HEK293 (cell line): ENCODE data around the gene FDXACB1.

Source experiments
- KLF16 ChIP-seq: fragments of 450-650 bp; formaldehyde crosslinking; IDR thresholded peaks from 2 replicates; pipeline ENCODE4 v1.5.1; 2017; ENCODE audit warnings: missing biosample characterization, missing genetic modification characterization
- ZNF274 ChIP-seq, 2 experiments: fragments of 200-500 bp in 1 of 2; fragments of 450-650 bp in 1 of 2; sonication (Bioruptor generic) in 1 of 2; formaldehyde crosslinking in 1 of 2; IDR thresholded peaks; 2 replicates each; pipeline versions ENCODE4 v1.5.1 to v1.6.1; 2014 to 2016; ENCODE audit warnings: borderline replicate concordance in 1 of 2, inconsistent platforms in 1 of 2, low read length in 1 of 2, missing biosample characterization in 1 of 2, missing genetic modification characterization in 1 of 2
- ZNF416 ChIP-seq: fragments of 450-650 bp; formaldehyde crosslinking; IDR thresholded peaks from 2 replicates; pipeline ENCODE4 v1.5.1; 2016; ENCODE audit warnings: missing biosample characterization, missing genetic modification characterization
- ZNF423 ChIP-seq: fragments of 450-650 bp; formaldehyde crosslinking; IDR thresholded peaks from 2 replicates; pipeline ENCODE4 v1.5.1; 2016; ENCODE audit warnings: missing biosample characterization, missing genetic modification characterization
- ZNF549 ChIP-seq: fragments of 450-650 bp; IDR thresholded peaks from 2 replicates; pipeline ENCODE4 v1.5.1; 2018; ENCODE audit warnings: missing biosample characterization, missing genetic modification characterization, mild to moderate bottlenecking, inconsistent platforms, moderate library complexity
- ZNF558 ChIP-seq: fragments of 450-650 bp; formaldehyde crosslinking; IDR thresholded peaks from 2 replicates; pipeline ENCODE4 v1.5.1; 2016; ENCODE audit warnings: missing biosample characterization, missing genetic modification characterization
- ZNF600 ChIP-seq: fragments of 450-650 bp; formaldehyde crosslinking; IDR thresholded peaks from 2 replicates; pipeline ENCODE4 v1.5.1; 2016; ENCODE audit warnings: missing biosample characterization, missing genetic modification characterization
- ZNF677 ChIP-seq: fragments of 450-650 bp; IDR thresholded peaks from 2 replicates; pipeline ENCODE4 v1.5.0; 2018; ENCODE audit warnings: missing biosample characterization, mild to moderate bottlenecking, missing genetic modification characterization, moderate library complexity
- ZNF777 ChIP-seq: fragments of 450-650 bp; formaldehyde crosslinking; IDR thresholded peaks from 2 replicates; pipeline ENCODE4 v1.5.1; 2017; ENCODE audit warnings: missing biosample characterization, missing genetic modification characterization, borderline replicate concordance
- TF ChIP-seq, protein P1 (sequence below): fragments of 450-650 bp; formaldehyde crosslinking; IDR thresholded peaks from 2 replicates; pipeline ENCODE4 v1.5.1; 2016; ENCODE audit warnings: missing biosample characterization, missing genetic modification characterization
- TF ChIP-seq, protein P2 (sequence below): fragments of 450-650 bp; formaldehyde crosslinking; IDR thresholded peaks from 2 replicates; pipeline ENCODE4 v1.5.1; 2016; ENCODE audit warnings: missing biosample characterization, missing genetic modification characterization
- TF ChIP-seq, protein P3 (sequence below): sonication (generic); formaldehyde crosslinking; IDR thresholded peaks from 2 replicates; pipeline ENCODE4 v1.8.1; 2022; ENCODE audit warnings: mild to moderate bottlenecking, moderate library complexity, missing genetic modification reagents

DNA sequence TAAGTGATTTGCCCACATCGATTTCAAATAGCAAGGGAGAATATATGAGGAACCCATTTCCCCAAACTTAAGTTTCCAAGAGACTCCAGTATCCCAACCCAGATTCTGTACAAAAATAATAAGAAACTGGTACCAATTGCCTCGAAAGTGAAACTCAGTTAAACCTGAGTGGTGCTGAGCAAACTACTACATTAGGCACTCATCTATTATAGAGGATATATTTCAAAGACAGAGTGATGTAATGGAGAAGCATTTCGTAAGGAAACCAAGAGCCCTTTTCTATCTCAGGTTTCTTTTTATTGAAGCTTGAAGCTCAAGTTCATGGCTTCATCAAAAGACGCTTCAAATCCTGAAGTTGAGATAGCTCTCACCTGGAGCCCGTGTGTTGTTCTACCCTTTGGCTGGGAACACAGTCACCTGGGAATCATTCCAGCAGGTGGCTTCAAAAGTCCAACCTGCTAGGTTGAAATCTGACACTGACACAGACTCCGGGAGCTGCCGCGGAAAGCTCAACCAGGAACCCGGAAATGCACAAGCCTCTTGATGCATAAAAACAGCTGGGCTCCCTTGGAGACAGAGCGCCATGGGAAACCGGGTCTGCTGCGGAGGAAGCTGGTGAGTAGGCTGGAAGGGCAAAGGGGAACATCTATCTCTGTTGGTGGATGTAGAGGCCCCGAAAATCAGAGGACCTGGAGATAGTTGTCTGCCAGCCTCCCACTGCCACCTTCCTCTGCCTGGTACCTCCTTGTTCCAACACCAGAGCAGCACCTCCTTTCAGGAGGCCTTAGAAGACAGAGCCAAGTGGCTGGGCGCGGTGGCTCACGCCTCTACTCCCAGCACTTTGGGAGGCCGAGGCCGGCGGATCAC lies 39.7 kb upstream of the FDXACB1 start, which contains the start of gene C11orf52:
- TF ChIP-seq, protein P1, sequence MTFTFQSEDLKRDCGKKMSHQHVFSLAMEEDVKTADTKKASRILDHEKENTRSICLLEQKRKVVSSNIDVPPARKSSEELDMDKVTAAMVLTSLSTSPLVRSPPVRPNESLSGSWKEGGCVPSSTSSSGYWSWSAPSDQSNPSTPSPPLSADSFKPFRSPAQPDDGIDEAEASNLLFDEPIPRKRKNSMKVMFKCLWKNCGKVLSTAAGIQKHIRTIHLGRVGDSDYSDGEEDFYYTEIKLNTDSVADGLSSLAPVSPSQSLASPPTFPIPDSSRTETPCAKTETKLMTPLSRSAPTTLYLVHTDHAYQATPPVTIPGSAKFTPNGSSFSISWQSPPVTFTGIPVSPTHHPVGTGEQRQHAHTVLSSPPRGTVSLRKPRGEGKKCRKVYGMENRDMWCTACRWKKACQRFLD (tag by site-specific recombination) = no peak
- TF ChIP-seq, protein P2, sequence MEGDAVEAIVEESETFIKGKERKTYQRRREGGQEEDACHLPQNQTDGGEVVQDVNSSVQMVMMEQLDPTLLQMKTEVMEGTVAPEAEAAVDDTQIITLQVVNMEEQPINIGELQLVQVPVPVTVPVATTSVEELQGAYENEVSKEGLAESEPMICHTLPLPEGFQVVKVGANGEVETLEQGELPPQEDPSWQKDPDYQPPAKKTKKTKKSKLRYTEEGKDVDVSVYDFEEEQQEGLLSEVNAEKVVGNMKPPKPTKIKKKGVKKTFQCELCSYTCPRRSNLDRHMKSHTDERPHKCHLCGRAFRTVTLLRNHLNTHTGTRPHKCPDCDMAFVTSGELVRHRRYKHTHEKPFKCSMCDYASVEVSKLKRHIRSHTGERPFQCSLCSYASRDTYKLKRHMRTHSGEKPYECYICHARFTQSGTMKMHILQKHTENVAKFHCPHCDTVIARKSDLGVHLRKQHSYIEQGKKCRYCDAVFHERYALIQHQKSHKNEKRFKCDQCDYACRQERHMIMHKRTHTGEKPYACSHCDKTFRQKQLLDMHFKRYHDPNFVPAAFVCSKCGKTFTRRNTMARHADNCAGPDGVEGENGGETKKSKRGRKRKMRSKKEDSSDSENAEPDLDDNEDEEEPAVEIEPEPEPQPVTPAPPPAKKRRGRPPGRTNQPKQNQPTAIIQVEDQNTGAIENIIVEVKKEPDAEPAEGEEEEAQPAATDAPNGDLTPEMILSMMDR = no peak
- TF ChIP-seq ZNF600 (tag by site-specific recombination) (no peak; the same call in 1 of the 2 replicates), ZNF549 (tag by site-specific recombination) (no peak), KLF16 (tag by site-specific recombination) (no peak), ZNF558 (tag by site-specific recombination) (no peak), ZNF777 (tag by site-specific recombination) (no peak), ZNF677 (no peak), ZNF274 (IDR thresholded peaks at IDR 0.05; ENCODE audit: low read length) (no peak), ZNF274 (tag by site-specific recombination; IDR thresholded peaks at IDR 0.05; ENCODE audit: borderline replicate concordance) (no peak), ZNF416 (tag by site-specific recombination) (no peak), ZNF423 (tag by site-specific recombination) (no peak)
- TF ChIP-seq, protein P3, sequence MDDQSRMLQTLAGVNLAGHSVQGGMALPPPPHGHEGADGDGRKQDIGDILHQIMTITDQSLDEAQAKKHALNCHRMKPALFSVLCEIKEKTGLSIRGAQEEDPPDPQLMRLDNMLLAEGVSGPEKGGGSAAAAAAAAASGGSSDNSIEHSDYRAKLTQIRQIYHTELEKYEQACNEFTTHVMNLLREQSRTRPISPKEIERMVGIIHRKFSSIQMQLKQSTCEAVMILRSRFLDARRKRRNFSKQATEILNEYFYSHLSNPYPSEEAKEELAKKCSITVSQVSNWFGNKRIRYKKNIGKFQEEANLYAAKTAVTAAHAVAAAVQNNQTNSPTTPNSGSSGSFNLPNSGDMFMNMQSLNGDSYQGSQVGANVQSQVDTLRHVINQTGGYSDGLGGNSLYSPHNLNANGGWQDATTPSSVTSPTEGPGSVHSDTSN (CRISPR knock-in tag) = no peak
